ENCODE data around the gene GJB3. TPM values are rescaled to one million over a fixed set of nuclear protein-coding genes. Genes with fewer than 3 reads are reported as not detected.

The GJB3 gene
- total RNA-seq, 1 experiment from 2014 or later = 23.1 TPM

- Mint-ChIP-seq H3K4me3 (ENCODE audit: low read depth, unreplicated experiment) (no peak overlapping the region), H3K36me3 (ENCODE audit: insufficient read depth, unreplicated experiment) (peaks cover 4% of the 10 kb centered on the region), H3K27me3 (ENCODE audit: unreplicated experiment) (no peaks in the 10 kb centered on the region), H3K27ac (ENCODE audit: unreplicated experiment) (no peak overlapping the region), H3K4me1 (ENCODE audit: low read depth, unreplicated experiment) (peaks cover 29% of the 10 kb centered on the region), H3K9me3 (ENCODE audit: low read depth, unreplicated experiment) (peaks cover 4% of the 10 kb centered on the region)
- CTCF ChIA-PET = interaction anchor here (1.4 kb wide), 1 partner anchor 23 kb away, joined by 5 read pairs; no protein-coding TSS in a partner anchor
- intact Hi-C loops (cut with micrococcal nuclease; ENCODE audit: unreplicated experiment) = no loop called here
- BruUV-seq (replicated peaks) = no TSS peak
- no peak for TF ChIP-seq CTCF (IDR thresholded peaks at IDR 0.05; ENCODE audit: unreplicated experiment)
- DNase-seq = no peak
These were observed 25.1 kb upstream of the GJB3 start for GRCh38 chr1:34755961-34756360.

GRCh38 chr1:34757386-34757785 lies 23.6 kb upstream of the GJB3 start:
- DNase-seq = no peak
- CTCF ChIA-PET = no interaction called here
- H3K36me3 Mint-ChIP-seq (ENCODE audit: insufficient read depth, unreplicated experiment) = peaks cover 4% of the 10 kb centered on the region
- H3K9me3 Mint-ChIP-seq (ENCODE audit: low read depth, unreplicated experiment) = peaks cover 4% of the 10 kb centered on the region
- no TSS peak for BruUV-seq (replicated peaks)
- H3K27me3 Mint-ChIP-seq (ENCODE audit: unreplicated experiment) = no peaks in the 10 kb centered on the region
- no peak overlapping the region for H3K4me3 Mint-ChIP-seq (ENCODE audit: low read depth, unreplicated experiment)
- intact Hi-C loops (cut with micrococcal nuclease; ENCODE audit: unreplicated experiment) = no loop called here
- H3K27ac Mint-ChIP-seq (ENCODE audit: unreplicated experiment) = no peak overlapping the region
- TF ChIP-seq CTCF (IDR thresholded peaks at IDR 0.05; ENCODE audit: unreplicated experiment) = no peak
- H3K4me1 Mint-ChIP-seq (ENCODE audit: low read depth, unreplicated experiment) = peaks cover 29% of the 10 kb centered on the region

- Mint-ChIP-seq H3K4me3 (ENCODE audit: low read depth, unreplicated experiment) (no peak overlapping the region), H3K9me3 (ENCODE audit: low read depth, unreplicated experiment) (peaks cover 2% of the 10 kb centered on the region), H3K4me1 (ENCODE audit: low read depth, unreplicated experiment) (peaks cover 33% of the 10 kb centered on the region), H3K36me3 (ENCODE audit: insufficient read depth, unreplicated experiment) (peaks cover 13% of the 10 kb centered on the region), H3K27me3 (ENCODE audit: unreplicated experiment) (no peaks in the 10 kb centered on the region), H3K27ac (ENCODE audit: unreplicated experiment) (no peak overlapping the region)
- intact Hi-C loops (cut with micrococcal nuclease; ENCODE audit: unreplicated experiment) = no loop called here
- TF ChIP-seq CTCF (IDR thresholded peaks at IDR 0.05; ENCODE audit: unreplicated experiment) = no peak
- CTCF ChIA-PET = interaction anchor here (0.7 to 1.8 kb wide), 3 partner anchors 10 to 23 kb away, joined by 4 to 10 read pairs (median 4); no protein-coding TSS in a partner anchor
- no peak for DNase-seq
- TSS peak; percentile 65 for BruUV-seq (replicated peaks)
These were observed 22.3 kb upstream of the GJB3 start for GRCh38 chr1:34758751-34759150.

GRCh38 chr1:34759503-34760357 lies 21.3 kb upstream of the GJB3 start, which contains the start of gene GJB4:
Gene GJB4 (plus strand): TSS chr1:34759740. CDS start chr1:34761255, 1,515 bp downstream.
- peak within 1 kb of the TSS; percentile 51 for H3K27ac Mint-ChIP-seq (ENCODE audit: unreplicated experiment)
- H3K4me3 Mint-ChIP-seq (ENCODE audit: low read depth, unreplicated experiment) = peak within 1 kb of the TSS; percentile 15
- H3K9me3 Mint-ChIP-seq (ENCODE audit: low read depth, unreplicated experiment) = no peaks in the 10 kb centered on the region
- peak; percentile 49 for DNase-seq
- TSS peak; percentile 32 for BruUV-seq (replicated peaks)
- CTCF ChIA-PET = interaction anchor here (0.7 to 1.8 kb wide), 3 partner anchors 19 to 22 kb away, joined by 3 to 10 read pairs (median 4); no protein-coding TSS in a partner anchor
- peaks cover 31% of the 10 kb centered on the region for H3K4me1 Mint-ChIP-seq (ENCODE audit: low read depth, unreplicated experiment)
- no peak for TF ChIP-seq CTCF (IDR thresholded peaks at IDR 0.05; ENCODE audit: unreplicated experiment)
- intact Hi-C loops (cut with micrococcal nuclease; ENCODE audit: unreplicated experiment) = no loop called here
- no peaks in the 10 kb centered on the region for H3K27me3 Mint-ChIP-seq (ENCODE audit: unreplicated experiment)
- peaks cover 14% of the 10 kb centered on the region for H3K36me3 Mint-ChIP-seq (ENCODE audit: insufficient read depth, unreplicated experiment)
